NT2/D1 (cell line): ENCODE results near the gene NT5DC1.

Experiments
- SUZ12 ChIP-seq: IDR thresholded peaks from 2 replicates; pipeline ENCODE4 v1.6.1; 2011; ENCODE audit not compliant: insufficient read length, insufficient read depth; ENCODE audit errors: extremely low read depth
- ZNF274 ChIP-seq: IDR thresholded peaks from 2 replicates; pipeline ENCODE4 v1.6.1; 2011; ENCODE audit warnings: mild to moderate bottlenecking, low read depth, low read length

- TF ChIP-seq ZNF274 (no peak), SUZ12 (no peak)
These were observed 65.7 kb downstream of the NT5DC1 start for GRCh38 chr6:116166369-116166768.
